ENCODE results near the gene PREB.

The PREB gene

DNA sequence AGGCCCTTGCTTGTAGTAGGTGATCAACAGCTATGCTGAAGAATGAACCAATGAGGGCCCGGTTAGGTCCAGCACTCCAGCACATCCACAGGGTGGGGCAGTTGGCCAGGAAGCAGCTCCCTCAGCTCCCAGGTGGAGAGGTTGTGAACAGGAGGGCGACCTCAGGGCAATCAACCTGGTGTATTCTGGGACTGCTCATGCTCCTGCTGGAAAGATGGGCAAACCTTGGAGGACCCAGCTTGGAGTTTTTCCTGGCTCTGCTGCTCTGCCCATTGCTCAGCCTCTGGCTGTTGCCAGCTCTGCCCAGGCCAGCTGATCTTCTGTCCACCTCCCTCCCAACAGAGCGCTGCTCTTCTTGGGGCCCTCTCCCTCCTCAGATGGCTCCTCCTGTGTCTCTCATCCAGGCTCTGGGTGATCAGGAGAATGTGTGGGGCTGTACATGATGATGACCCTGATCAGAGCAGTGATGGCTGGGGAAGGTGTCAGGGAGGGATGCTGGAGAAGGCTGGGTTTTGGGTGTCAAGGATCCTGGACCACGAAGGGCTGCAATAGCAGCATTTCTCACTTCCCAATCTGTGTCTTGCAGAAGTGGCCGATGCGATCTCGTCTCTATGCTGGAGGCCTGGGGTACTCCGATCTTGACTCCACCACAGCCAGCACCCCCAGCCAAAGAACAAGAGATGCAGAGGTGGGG, 17.8 kb upstream of the PREB start:
- no peak for DNase-seq

DNA sequence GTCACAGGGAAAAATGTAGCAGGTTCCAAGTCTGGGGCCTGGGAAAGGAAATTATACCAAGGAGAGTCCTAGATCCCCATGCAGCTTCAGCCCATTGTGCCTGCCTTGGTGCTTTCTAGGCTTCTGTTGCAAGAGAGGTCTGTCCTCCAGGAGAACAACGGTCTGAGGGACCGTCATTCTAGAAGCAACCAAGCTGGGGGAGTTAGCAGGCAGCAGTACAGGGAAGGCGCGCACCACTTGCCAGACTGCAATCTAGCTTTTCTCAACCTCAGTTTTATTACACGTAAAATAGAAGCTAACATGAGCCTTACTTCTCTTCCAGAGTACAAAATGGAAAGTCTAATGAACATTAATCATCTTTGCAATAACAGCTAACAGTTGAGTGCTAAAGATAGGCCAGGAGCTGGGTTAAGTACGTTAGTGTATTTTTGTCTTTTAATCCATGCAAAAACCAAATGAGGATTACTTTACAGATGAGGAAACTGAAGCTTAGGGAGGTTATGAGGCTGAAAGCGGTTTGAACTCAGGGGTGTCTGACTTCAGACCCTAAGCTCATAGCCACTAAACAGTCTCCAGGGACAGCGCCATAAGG, 16.3 kb upstream of the PREB start:
- DNase-seq, result no peak

GRCh38 chr2:27149570-27150405, 15.4 kb upstream of the PREB start:
- no peak for DNase-seq

GRCh38 chr2:27148801-27149439, 14.5 kb upstream of the PREB start, which contains the start of gene TCF23:
Gene TCF23 (plus strand): TSS chr2:27149004. CDS start chr2:27149134, 130 bp downstream.
- no peak for DNase-seq

GRCh38 chr2:27147935-27148334, 13.5 kb upstream of the PREB start:
- no peak for DNase-seq

- DNase-seq, result no peak
Observed at GRCh38 chr2:27145682-27146081, 11.2 kb upstream of the PREB start.

GRCh38 chr2:27143285-27143684, 8.8 kb upstream of the PREB start:
- DNase-seq, result no peak

GRCh38 chr2:27139310-27139709, 4.9 kb upstream of the PREB start, which contains the start of gene PRR30:
Gene PRR30 (minus strand): TSS chr2:27139410. CDS start chr2:27138329, 1,081 bp downstream.
- DNase-seq, result no peak

- no peak for DNase-seq
Observed at GRCh38 chr2:27138111-27138510, 3.7 kb upstream of the PREB start.

- no peak for DNase-seq
Observed at GRCh38 chr2:27137322-27137935, 3.0 kb upstream of the PREB start.

DNA sequence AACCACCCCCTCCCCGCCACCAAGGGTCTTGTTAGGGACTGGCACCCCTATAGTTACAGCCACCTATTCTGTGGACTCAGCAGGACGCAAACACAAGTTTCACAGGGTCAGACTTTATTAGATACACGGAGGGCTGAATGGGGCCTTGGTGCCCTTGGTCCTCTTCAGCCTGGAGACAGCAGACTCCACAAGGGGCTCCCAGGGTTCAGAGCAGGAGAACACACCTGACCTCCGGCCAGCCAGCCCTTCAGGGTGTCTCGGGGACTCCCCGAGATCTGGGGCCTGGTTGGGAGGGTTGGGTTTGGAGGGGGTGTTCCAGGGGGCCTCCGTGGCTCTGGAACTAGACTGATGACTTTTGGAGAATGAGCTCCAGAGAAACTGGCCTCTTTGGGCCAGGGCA, 2.3 kb upstream of the PREB start:
- no peak for DNase-seq

GRCh38 chr2:27135478-27135955, 1.1 kb upstream of the PREB start:
- DNase-seq, result no peak

DNA sequence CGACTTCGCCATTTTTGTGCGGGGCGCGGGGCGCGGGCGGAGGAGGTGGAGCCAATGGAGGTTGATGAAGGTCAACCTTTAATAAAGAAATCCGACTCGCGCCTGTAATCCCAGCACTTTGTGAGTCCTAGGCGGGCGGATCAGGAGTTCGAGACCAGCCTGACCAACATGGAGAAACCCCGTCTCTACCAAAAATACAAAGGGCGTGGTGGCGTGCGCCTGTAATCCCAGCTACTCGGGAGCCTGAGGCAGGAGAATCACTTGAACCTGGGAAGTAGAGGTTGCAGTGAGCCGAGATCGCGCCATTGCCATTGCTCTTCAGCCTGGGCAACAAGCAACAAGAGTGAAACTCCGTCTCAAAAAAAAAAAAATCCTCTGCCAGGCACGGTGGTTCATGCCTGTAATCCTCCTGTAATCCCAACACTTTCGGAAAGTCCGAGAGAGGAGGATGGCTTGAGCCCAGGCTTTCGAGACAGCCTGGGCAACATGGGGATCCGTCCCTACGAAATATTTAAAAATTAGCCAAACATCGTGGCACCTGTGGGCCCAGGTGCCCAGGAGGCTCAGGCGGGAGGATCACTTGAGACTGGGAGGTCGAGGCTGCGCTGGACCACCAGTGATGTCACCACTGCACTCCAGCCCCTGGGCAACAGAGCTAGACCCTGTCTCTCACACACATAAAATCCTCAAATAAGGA, 493 bp upstream of the PREB start:
- DNase-seq, result no peak

DNA sequence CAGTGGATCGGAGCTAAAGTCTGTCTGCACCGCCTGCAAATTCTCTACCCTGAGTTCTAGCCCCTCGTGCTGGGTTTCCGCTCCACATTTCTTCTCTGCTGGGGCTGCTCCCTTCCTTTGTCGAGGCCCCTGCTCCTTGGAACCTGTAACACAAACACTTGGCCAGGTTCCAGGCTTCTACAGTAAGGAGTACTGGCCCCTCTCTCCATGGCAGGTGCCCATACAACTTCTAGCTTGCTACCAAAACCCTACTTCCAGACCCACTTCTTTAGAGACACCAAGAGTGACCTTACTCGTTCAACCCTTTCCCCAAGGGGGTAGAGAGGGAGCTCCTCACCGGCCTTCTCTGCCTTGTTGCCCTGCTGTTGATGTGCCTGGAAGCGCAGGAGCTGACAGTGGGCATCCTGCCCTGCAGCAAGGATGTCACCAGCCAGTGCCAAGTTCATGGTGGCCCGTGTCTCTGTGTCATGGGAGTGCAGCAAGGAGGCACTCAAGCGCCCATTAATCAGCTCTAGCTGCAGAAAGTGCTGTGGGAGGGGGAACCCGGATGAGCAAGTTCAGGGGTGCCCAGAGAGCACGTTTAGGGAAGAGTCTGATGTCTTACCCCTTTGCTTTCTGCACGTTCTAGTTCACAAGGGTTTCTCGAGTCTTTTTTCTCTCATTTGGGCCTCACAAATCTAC, 1.1 kb downstream of the PREB start:
- peak; percentile 35 for DNase-seq

DNA sequence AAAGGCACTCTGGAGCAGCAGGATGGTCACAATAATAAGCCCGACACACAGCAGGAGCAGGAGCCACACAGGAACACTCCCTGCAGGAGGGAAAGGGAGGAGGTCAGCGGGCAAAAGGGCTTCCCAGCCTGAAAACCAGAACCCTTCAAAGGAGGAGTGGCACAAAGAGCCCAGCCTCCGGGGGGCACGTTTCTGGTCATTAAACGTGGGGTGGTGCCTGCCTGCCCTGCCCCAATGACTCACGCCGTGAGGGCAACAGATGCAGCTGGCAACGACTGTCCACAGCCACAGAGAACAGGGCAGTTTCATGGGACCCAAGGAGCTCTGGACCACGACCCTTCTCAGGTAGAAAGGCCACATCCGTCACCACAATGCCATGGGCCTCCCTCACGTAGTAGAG, 3.0 kb downstream of the PREB start:
- no peak for DNase-seq

GRCh38 chr2:27130396-27130795, 4.0 kb downstream of the PREB start:
- DNase-seq, result no peak

- no peak for DNase-seq
Observed at GRCh38 chr2:27128668-27129571, 5.5 kb downstream of the PREB start.

- DNase-seq, result no peak
Observed at GRCh38 chr2:27127883-27128667, 6.4 kb downstream of the PREB start.

DNA sequence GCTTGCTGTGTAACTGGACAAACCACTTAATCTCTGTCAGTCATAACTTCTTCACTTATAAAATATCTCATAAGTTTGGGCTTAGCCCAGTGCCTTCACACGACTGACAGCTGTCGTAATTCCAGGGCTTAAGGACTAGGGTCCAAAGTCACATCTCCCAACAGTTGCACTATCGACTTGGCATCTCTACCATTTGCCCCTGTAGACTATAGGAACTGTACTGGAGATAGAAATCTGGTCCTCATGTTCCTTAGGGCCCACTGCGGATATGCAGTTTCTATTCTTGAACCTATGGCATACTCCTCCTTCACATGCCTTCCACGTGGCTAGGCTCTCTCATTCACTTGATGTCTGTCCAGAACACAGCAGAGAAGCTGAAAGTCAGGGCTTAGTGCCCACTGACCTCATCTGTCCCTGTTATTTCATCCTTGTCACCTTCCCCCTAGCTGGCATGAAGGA, 8.2 kb downstream of the PREB start:
- no peak for DNase-seq

Data from activated CD4-positive, alpha-beta T cell treated with anti-CD3 and anti-CD28 coated beads, Interleukin-2, amount 50 U/mL, for 16 hours (primary cell).